Measurements from ENCODE around the gene TGM2. TPM values are rescaled to one million over a fixed set of nuclear protein-coding genes. Genes with fewer than 3 reads are reported as not detected.

The TGM2 gene
- polyA plus RNA-seq, 1 donor from 2014 or later = not detected

GRCh38 chr20:38164069-38164468, 1.0 kb downstream of the TGM2 start:
- no peaks in the 10 kb centered on the region for H3K9me2 ChIP-seq (ENCODE audit: insufficient read depth, low read length)
- TF ChIP-seq SMC3 (conservative IDR thresholded peaks at IDR 0.05; ENCODE audit: poor library complexity) (no peak), EP300 (conservative IDR thresholded peaks at IDR 0.05; ENCODE audit: poor library complexity, severe bottlenecking) (no peak), MXI1 (conservative IDR thresholded peaks at IDR 0.05; ENCODE audit: poor library complexity, severe bottlenecking) (no peak), POLR2AphosphoS5 (IDR thresholded peaks at IDR 0.05) (no peak), EZH2 (IDR thresholded peaks at IDR 0.05; ENCODE audit: borderline replicate concordance, insufficient read depth, low read length, poor library complexity, severe bottlenecking) (no peak), CTCF (IDR thresholded peaks at IDR 0.05; ENCODE audit: poor library complexity, severe bottlenecking) (no peak), TAF1 (IDR thresholded peaks at IDR 0.05; ENCODE audit: low read depth) (no peak), RAD21 (conservative IDR thresholded peaks at IDR 0.05) (no peak)
- no peak overlapping the region for H3K4me3 ChIP-seq (ENCODE audit: low read length)
- no peak overlapping the region for H2AFZ ChIP-seq (ENCODE audit: low read depth, low read length)
- no peaks in the 10 kb centered on the region for H3K9me3 ChIP-seq (ENCODE audit: low read length)
- no peak overlapping the region for H3K27ac ChIP-seq (ENCODE audit: low read length)
- H3K4me2 ChIP-seq (ENCODE audit: low read length) = no peak overlapping the region
- no peaks in the 10 kb centered on the region for H4K20me1 ChIP-seq (ENCODE audit: insufficient read depth)
- no peaks in the 10 kb centered on the region for H3K79me2 ChIP-seq (replicated peaks; ENCODE audit: insufficient read depth, low read length)
- no peaks in the 10 kb centered on the region for H3F3A ChIP-seq (ENCODE audit: insufficient read depth, low read length, poor library complexity, severe bottlenecking)
- H3K36me3 ChIP-seq (ENCODE audit: insufficient read depth, low read length) = no peaks in the 10 kb centered on the region
- H3K27me3 ChIP-seq (ENCODE audit: insufficient read depth, low read depth, low read length) = peaks cover 6% of the 10 kb centered on the region
- no peak overlapping the region for H3K9ac ChIP-seq (ENCODE audit: low read length)

GRCh38 chr20:38162878-38163875, 1.9 kb downstream of the TGM2 start:
- Histone ChIP-seq H3K36me3 (ENCODE audit: insufficient read depth, low read length) (no peaks in the 10 kb centered on the region), H3K27me3 (ENCODE audit: insufficient read depth, low read depth, low read length) (peaks cover 6% of the 10 kb centered on the region), H3K4me2 (ENCODE audit: low read length) (no peak overlapping the region), H3K9me2 (ENCODE audit: insufficient read depth, low read length) (no peaks in the 10 kb centered on the region), H4K20me1 (ENCODE audit: insufficient read depth) (no peaks in the 10 kb centered on the region), H3F3A (ENCODE audit: insufficient read depth, low read length, poor library complexity, severe bottlenecking) (no peaks in the 10 kb centered on the region), H2AFZ (ENCODE audit: low read depth, low read length) (no peak overlapping the region), H3K27ac (ENCODE audit: low read length) (no peak overlapping the region), H3K4me3 (ENCODE audit: low read length) (no peak overlapping the region), H3K9me3 (ENCODE audit: low read length) (no peaks in the 10 kb centered on the region), H3K9ac (ENCODE audit: low read length) (no peak overlapping the region), H3K79me2 (replicated peaks; ENCODE audit: insufficient read depth, low read length) (no peaks in the 10 kb centered on the region)
- TF ChIP-seq EZH2 (IDR thresholded peaks at IDR 0.05; ENCODE audit: borderline replicate concordance, insufficient read depth, low read length, poor library complexity, severe bottlenecking) = no peak
- no peak for TF ChIP-seq TAF1 (IDR thresholded peaks at IDR 0.05; ENCODE audit: low read depth)
- no peak for TF ChIP-seq MXI1 (conservative IDR thresholded peaks at IDR 0.05; ENCODE audit: poor library complexity, severe bottlenecking)
- no peak for TF ChIP-seq CTCF (IDR thresholded peaks at IDR 0.05; ENCODE audit: poor library complexity, severe bottlenecking)
- no peak for TF ChIP-seq SMC3 (conservative IDR thresholded peaks at IDR 0.05; ENCODE audit: poor library complexity)
- TF ChIP-seq RAD21 (conservative IDR thresholded peaks at IDR 0.05) = no peak
- no peak for TF ChIP-seq REST (IDR thresholded peaks at IDR 0.05; ENCODE audit: borderline replicate concordance)

Measured in neural cell (in vitro differentiated cells).